ENCODE results near the gene JAKMIP1.

DNA sequence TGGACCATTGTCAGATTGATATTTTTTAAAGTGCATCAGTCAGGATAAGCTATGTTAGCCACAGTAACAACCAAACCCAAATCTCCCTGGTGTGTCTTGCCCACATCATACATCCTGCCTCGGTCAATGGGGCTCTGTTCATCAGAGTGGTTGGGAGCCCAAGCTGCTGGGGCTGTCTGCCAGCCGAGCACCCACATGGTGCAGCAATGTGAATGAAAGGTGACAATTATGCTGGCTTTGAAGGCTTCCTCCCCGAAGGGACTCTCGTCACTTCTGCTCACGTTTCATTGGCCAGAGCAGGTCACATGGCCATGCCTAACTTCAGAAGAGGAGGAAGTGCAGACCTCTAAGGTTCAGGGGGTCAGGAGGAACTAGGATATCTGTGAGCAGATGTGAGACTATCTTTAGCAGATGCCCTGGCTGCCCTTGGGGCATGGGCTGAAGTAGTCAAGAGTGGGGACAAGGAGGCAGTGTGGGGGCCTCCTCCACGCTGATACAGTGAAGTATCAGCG is 1.3 kb upstream of the JAKMIP1 start:
- TF ChIP-seq, protein P1, sequence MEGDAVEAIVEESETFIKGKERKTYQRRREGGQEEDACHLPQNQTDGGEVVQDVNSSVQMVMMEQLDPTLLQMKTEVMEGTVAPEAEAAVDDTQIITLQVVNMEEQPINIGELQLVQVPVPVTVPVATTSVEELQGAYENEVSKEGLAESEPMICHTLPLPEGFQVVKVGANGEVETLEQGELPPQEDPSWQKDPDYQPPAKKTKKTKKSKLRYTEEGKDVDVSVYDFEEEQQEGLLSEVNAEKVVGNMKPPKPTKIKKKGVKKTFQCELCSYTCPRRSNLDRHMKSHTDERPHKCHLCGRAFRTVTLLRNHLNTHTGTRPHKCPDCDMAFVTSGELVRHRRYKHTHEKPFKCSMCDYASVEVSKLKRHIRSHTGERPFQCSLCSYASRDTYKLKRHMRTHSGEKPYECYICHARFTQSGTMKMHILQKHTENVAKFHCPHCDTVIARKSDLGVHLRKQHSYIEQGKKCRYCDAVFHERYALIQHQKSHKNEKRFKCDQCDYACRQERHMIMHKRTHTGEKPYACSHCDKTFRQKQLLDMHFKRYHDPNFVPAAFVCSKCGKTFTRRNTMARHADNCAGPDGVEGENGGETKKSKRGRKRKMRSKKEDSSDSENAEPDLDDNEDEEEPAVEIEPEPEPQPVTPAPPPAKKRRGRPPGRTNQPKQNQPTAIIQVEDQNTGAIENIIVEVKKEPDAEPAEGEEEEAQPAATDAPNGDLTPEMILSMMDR (IDR thresholded peaks at IDR 0.05), result no peak
- TF ChIP-seq POLR2A (IDR thresholded peaks at IDR 0.05), result no peak
- TF ChIP-seq EP300 (IDR thresholded peaks at IDR 0.05), result no peak
